H9 (cell line): ENCODE data around the gene SAA4. TPM values are rescaled to one million over a fixed set of nuclear protein-coding genes. Genes with fewer than 3 reads are reported as not detected.
A peak's percentile ranks its signal among the peaks of the same experiment; 100 is the strongest.
"Not testable (repeated sequence)": the region's sequence is repeated elsewhere in the genome, so short reads cannot be mapped to it uniquely, and the experiment has no call there.

Source experiments
- DNase-seq: peaks from one replicate; pipeline ENCODE4 v3.0.0-alpha.2; 2017
- H2AFZ ChIP-seq: one replicate; pipeline ENCODE4 v1.6.1; 2013; ENCODE audit warnings: mild to moderate bottlenecking, low read length, control low read depth, moderate library complexity
- H2AK5ac ChIP-seq: 2 replicates; pipeline ENCODE4 v1.6.1; 2013; ENCODE audit warnings: low read length, control low read depth, mixed read lengths; ENCODE audit not compliant: insufficient read length
- H2BK120ac ChIP-seq: one replicate; pipeline ENCODE4 v1.6.1; 2013; ENCODE audit warnings: low read depth, mild to moderate bottlenecking, low read length, control low read depth, inconsistent platforms; ENCODE audit not compliant: poor library complexity, severe bottlenecking
- H2BK12ac ChIP-seq: 2 replicates; pipeline ENCODE4 v1.6.1; 2013; ENCODE audit warnings: low read length, control low read depth, mixed read lengths, low read depth; ENCODE audit not compliant: insufficient read length
- H2BK15ac ChIP-seq: 2 replicates; pipeline ENCODE4 v1.6.1; 2013; ENCODE audit warnings: low read depth, low read length, control low read depth
- H2BK20ac ChIP-seq: one replicate; pipeline ENCODE4 v1.6.1; 2013; ENCODE audit warnings: low read depth, mild to moderate bottlenecking, low read length, control low read depth, inconsistent platforms; ENCODE audit not compliant: poor library complexity, severe bottlenecking
- H2BK5ac ChIP-seq: 2 replicates; pipeline ENCODE4 v1.6.1; 2013; ENCODE audit warnings: low read length, control low read depth, mixed read lengths; ENCODE audit not compliant: insufficient read length
- H3K14ac ChIP-seq: 2 replicates; pipeline ENCODE4 v1.6.1; 2013; ENCODE audit warnings: low read length, control low read depth; ENCODE audit not compliant: insufficient read depth
- H3K18ac ChIP-seq: 2 replicates; pipeline ENCODE4 v1.6.1; 2013; ENCODE audit warnings: low read depth, mild to moderate bottlenecking, mixed read lengths, low read length, control low read depth; ENCODE audit not compliant: insufficient read length
- H3K23ac ChIP-seq: 2 replicates; pipeline ENCODE4 v1.6.1; 2013; ENCODE audit warnings: low read length, control low read depth, mixed read lengths, low read depth; ENCODE audit not compliant: insufficient read length
- H3K23me2 ChIP-seq: 2 replicates; pipeline ENCODE4 v1.6.1; 2013; ENCODE audit warnings: low read depth, mild to moderate bottlenecking, mixed read lengths, low read length, control low read depth; ENCODE audit not compliant: insufficient read length, poor library complexity, severe bottlenecking
- H3K27ac ChIP-seq: 2 replicates; pipeline ENCODE4 v1.5.1; 2013; ENCODE audit warnings: low read length, control low read depth, mixed read lengths, low read depth; ENCODE audit not compliant: insufficient read length
- H3K27me3 ChIP-seq: 2 replicates; pipeline ENCODE4 v1.6.1; 2013; ENCODE audit warnings: low read length, control low read depth, inconsistent platforms; ENCODE audit not compliant: insufficient read depth
- H3K4ac ChIP-seq: 2 replicates; pipeline ENCODE4 v1.6.1; 2013; ENCODE audit warnings: low read depth, mild to moderate bottlenecking, control low read depth, inconsistent platforms, low read length, moderate library complexity
- H3K4me1 ChIP-seq: 2 replicates; pipeline ENCODE4 v1.6.1; 2013; ENCODE audit warnings: low read length, control low read depth, inconsistent platforms; ENCODE audit not compliant: insufficient read depth
- H3K4me2 ChIP-seq: 2 replicates; pipeline ENCODE4 v1.6.1; 2013; ENCODE audit warnings: low read length, control low read depth, mixed read lengths; ENCODE audit not compliant: insufficient read length, insufficient read depth
- H3K56ac ChIP-seq: 2 replicates; pipeline ENCODE4 v1.6.1; 2013; ENCODE audit warnings: low read depth, mild to moderate bottlenecking, mixed read lengths, low read length, control low read depth; ENCODE audit not compliant: insufficient read length
- H3K79me1 ChIP-seq: 2 replicates; pipeline ENCODE4 v1.6.1; 2013; ENCODE audit warnings: low read depth, mild to moderate bottlenecking, moderate library complexity, low read length, control low read depth, inconsistent platforms; ENCODE audit not compliant: insufficient read depth, poor library complexity, severe bottlenecking
- H3K79me2 ChIP-seq: 2 replicates; pipeline ENCODE4 v1.6.1; 2013; ENCODE audit warnings: low read length, control low read depth, inconsistent platforms; ENCODE audit not compliant: insufficient read depth
- H3K9ac ChIP-seq: 2 replicates; pipeline ENCODE4 v1.6.1; 2013; ENCODE audit warnings: low read length, control low read depth, mixed read lengths; ENCODE audit not compliant: insufficient read length; ENCODE audit errors: extremely low read depth
- H3K9me3 ChIP-seq: one replicate; pipeline ENCODE4 v1.6.1; 2013; ENCODE audit warnings: low read depth, low read length, inconsistent platforms; ENCODE audit not compliant: control insufficient read depth
- H3T11ph ChIP-seq: one replicate; pipeline ENCODE4 v1.6.1; 2013; ENCODE audit warnings: mild to moderate bottlenecking, low read length, control low read depth, inconsistent platforms
- H4K20me1 ChIP-seq: one replicate; pipeline ENCODE4 v1.6.1; 2013; ENCODE audit not compliant: control insufficient read depth, insufficient read length, insufficient read depth
- H4K5ac ChIP-seq: 2 replicates; pipeline ENCODE4 v1.6.1; 2013; ENCODE audit warnings: low read depth, mild to moderate bottlenecking, mixed read lengths, low read length, control low read depth; ENCODE audit not compliant: insufficient read length
- H4K8ac ChIP-seq: replicated peaks from 2 replicates; pipeline ENCODE4 v1.6.1; 2013; ENCODE audit warnings: low read length, control low read depth, mixed read lengths, low read depth; ENCODE audit not compliant: insufficient read length
- H4K91ac ChIP-seq: 2 replicates; pipeline ENCODE4 v1.6.1; 2013; ENCODE audit warnings: low read depth, mild to moderate bottlenecking, moderate library complexity, mixed read lengths, low read length, control low read depth; ENCODE audit not compliant: insufficient read length
- H3K27ac Mint-ChIP-seq, 3 experiments: 2 replicates in 2 of 3; 3 replicates in 1 of 3; pipeline ENCODE4 v1.8.0; 2020 to 2021; ENCODE audit warnings: mixed read lengths in 3 of 3, mild to moderate bottlenecking in 1 of 3, moderate library complexity in 1 of 3
- H3K27me3 Mint-ChIP-seq: 2 replicates; pipeline ENCODE4 v1.8.0; 2021; ENCODE audit warnings: low read depth, mild to moderate bottlenecking, moderate library complexity, mixed read lengths
- H3K36me3 Mint-ChIP-seq, 3 experiments: 2 replicates in 2 of 3; 3 replicates in 1 of 3; pipeline ENCODE4 v1.8.0; 2020 to 2021; ENCODE audit warnings: low read depth in 3 of 3, mixed read lengths in 3 of 3; ENCODE audit not compliant: insufficient read depth in 1 of 3
- H3K4me1 Mint-ChIP-seq, 2 experiments: 2 replicates each; pipeline ENCODE4 v1.8.0; 2020; ENCODE audit warnings: mixed read lengths in 2 of 2
- H3K4me3 Mint-ChIP-seq, 2 experiments: 2 replicates in 1 of 2; 3 replicates in 1 of 2; pipeline ENCODE4 v1.8.0; 2020 to 2021; ENCODE audit warnings: mild to moderate bottlenecking in 2 of 2, mixed read lengths in 2 of 2, moderate library complexity in 1 of 2
- H3K9me3 Mint-ChIP-seq, 2 experiments: 2 replicates in 1 of 2; 3 replicates in 1 of 2; pipeline ENCODE4 v1.8.0; 2020; ENCODE audit warnings: mild to moderate bottlenecking in 2 of 2, mixed read lengths in 2 of 2, moderate library complexity in 1 of 2
- WGBS: extraction: QIAGEN DNeasy Blood & Tissue Kit; methylation state at CpG from one replicate; pipeline ENCODE4 v1.1.7; 2013; ENCODE audit warnings: missing lambda C conversion rate, low lambda C conversion rate, mixed read lengths; ENCODE audit not compliant: insufficient read length; ENCODE audit errors: extremely low coverage; 5-methylcytosine and 5-hydroxymethylcytosine counted together
- total RNA-seq: library from RNA; stranded (reverse); gene quantifications from 2 replicates; pipeline ENCODE4 v1.2.1, GENCODE V29; 2021
- TF ChIP-seq, protein P1 (sequence below): fragments of 200-600 bp; sonication (generic); conservative IDR thresholded peaks from 3 replicates; pipeline ENCODE4 v1.8.0; 2021; ENCODE audit warnings: antibody characterized with exemption, mild to moderate bottlenecking

SAA4 gene
- total RNA-seq, 1 experiment from 2014 or later = not detected

DNA sequence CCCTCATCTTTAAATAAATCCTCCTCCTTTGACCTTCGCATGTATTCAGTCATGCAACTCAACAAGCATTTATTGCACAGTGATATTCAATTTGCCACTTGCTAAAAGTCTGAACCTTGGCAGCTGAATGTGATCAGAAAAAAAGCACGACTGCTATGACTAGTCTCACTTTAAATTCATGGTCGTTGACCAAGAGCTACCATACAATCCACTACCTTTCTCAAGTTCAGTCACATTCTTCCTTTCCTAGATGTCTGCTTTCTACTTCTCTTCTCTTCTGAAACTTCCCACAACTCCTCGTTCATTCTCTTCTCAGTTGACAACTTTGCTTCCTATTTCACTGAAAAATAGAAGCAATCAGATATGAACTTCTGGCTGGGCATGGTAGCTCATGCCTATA lies 27.4 kb upstream of the SAA4 start:
- Mint-ChIP-seq H3K4me3 (no peak overlapping the region), H3K27ac (no peak overlapping the region), H3K27me3 (no peaks in the 10 kb centered on the region; the same call in 1 of the 2 replicates), H3K36me3 (no peaks in the 10 kb centered on the region), H3K9me3 (no peaks in the 10 kb centered on the region), H3K4me1 (peaks cover 2 to 3% of the 10 kb centered on the region in 2 experiments; a peak in 3 of 4 replicates)
- H2BK20ac ChIP-seq = no peak overlapping the region
- H3K9ac ChIP-seq = no peak overlapping the region
- no peak overlapping the region for H3K18ac ChIP-seq
- peak overlapping the region; percentile 51 for H2BK12ac ChIP-seq
- no peak overlapping the region for H4K8ac ChIP-seq
- no peak overlapping the region for H2AFZ ChIP-seq
- no peak overlapping the region for H2BK5ac ChIP-seq
- H3K79me1 ChIP-seq = no peaks in the 10 kb centered on the region
- H4K5ac ChIP-seq = no peak overlapping the region
- H3K4ac ChIP-seq = no peak overlapping the region
- no peaks in the 10 kb centered on the region for H3K79me2 ChIP-seq
- no CpG with 5 or more reads among the region's 4 CpGs for WGBS
- no peaks in the 10 kb centered on the region for H3K4me1 ChIP-seq
- no peak overlapping the region for H3T11ph ChIP-seq
- H2BK120ac ChIP-seq = no peak overlapping the region
- no peaks in the 10 kb centered on the region for H4K20me1 ChIP-seq
- no peaks in the 10 kb centered on the region for H3K27me3 ChIP-seq
- no peak overlapping the region for H3K4me2 ChIP-seq
- no peak for DNase-seq
- no peaks in the 10 kb centered on the region for H3K23me2 ChIP-seq
- no peak overlapping the region for H4K91ac ChIP-seq
- no peak overlapping the region for H3K23ac ChIP-seq
- no peak overlapping the region for H3K56ac ChIP-seq
- no peak overlapping the region for H3K27ac ChIP-seq
- no peak overlapping the region for H3K14ac ChIP-seq
- no peak overlapping the region for H2BK15ac ChIP-seq
- H2AK5ac ChIP-seq = peak overlapping the region; percentile 41
- TF ChIP-seq, protein P1, sequence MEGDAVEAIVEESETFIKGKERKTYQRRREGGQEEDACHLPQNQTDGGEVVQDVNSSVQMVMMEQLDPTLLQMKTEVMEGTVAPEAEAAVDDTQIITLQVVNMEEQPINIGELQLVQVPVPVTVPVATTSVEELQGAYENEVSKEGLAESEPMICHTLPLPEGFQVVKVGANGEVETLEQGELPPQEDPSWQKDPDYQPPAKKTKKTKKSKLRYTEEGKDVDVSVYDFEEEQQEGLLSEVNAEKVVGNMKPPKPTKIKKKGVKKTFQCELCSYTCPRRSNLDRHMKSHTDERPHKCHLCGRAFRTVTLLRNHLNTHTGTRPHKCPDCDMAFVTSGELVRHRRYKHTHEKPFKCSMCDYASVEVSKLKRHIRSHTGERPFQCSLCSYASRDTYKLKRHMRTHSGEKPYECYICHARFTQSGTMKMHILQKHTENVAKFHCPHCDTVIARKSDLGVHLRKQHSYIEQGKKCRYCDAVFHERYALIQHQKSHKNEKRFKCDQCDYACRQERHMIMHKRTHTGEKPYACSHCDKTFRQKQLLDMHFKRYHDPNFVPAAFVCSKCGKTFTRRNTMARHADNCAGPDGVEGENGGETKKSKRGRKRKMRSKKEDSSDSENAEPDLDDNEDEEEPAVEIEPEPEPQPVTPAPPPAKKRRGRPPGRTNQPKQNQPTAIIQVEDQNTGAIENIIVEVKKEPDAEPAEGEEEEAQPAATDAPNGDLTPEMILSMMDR = no peak
- H3K9me3 ChIP-seq = no peaks in the 10 kb centered on the region

DNA sequence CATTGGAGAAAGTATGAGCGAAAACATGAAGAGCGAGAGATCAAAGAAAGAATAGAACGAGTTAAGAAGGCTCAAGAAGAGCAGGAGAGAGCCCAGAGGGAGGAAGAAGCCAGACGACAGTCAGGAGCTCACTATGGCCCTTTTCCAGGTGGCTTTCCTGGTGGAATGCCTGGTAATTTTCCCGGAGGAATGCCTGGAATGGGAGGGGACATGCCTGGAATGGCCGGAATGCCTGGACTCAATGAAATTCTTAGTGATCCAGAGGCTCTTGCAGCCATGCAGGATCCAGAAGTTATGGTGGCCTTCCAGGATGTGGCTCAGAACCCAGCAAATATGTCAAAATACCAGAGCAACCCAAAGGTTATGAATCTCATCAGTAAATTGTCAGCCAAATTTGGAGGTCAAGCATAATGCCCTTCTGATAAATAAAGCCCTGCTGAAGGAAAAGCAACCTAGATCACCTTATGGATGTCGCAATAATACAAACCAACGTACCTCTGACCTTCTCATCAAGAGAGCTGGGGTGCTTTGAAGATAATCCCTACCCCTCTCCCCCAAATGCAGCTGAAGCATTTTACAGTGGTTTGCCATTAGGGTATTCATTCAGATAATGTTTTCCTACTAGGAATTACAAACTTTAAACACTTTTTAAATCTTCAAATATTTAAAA lies 26.2 kb upstream of the SAA4 start:
- not testable (repeated sequence) for H3K23me2 ChIP-seq, H3K14ac ChIP-seq, H3K56ac ChIP-seq, H3T11ph ChIP-seq, H3K9me3 Mint-ChIP-seq, H3K4me1 Mint-ChIP-seq, H4K5ac ChIP-seq, H2BK15ac ChIP-seq, H3K27me3 Mint-ChIP-seq, H3K27ac ChIP-seq, H2BK5ac ChIP-seq, H2AK5ac ChIP-seq, H2BK12ac ChIP-seq, H3K4ac ChIP-seq, H2BK20ac ChIP-seq, H3K4me3 Mint-ChIP-seq, H3K4me1 ChIP-seq, H3K18ac ChIP-seq, H3K4me2 ChIP-seq, H3K79me2 ChIP-seq, H4K8ac ChIP-seq, H4K20me1 ChIP-seq, H3K79me1 ChIP-seq, H3K23ac ChIP-seq, H2AFZ ChIP-seq, H3K9ac ChIP-seq, H3K36me3 Mint-ChIP-seq, H3K27ac Mint-ChIP-seq, H3K27me3 ChIP-seq, H4K91ac ChIP-seq, H2BK120ac ChIP-seq, H3K9me3 ChIP-seq
- no CpG with 5 or more reads among the region's 8 CpGs for WGBS
- DNase-seq = peak; percentile 57
